SK-N-SH (cell line): Measurements from ENCODE around the gene ACIN1.

Source experiments
- CHD2 ChIP-seq: fragments of 150-350 bp; IDR thresholded peaks from 2 replicates; pipeline ENCODE4 v1.6.1; 2018; ENCODE audit warnings: low read length; ENCODE audit not compliant: partially characterized antibody
- CTCF ChIP-seq: fragments of 200-600 bp; sonication (generic); IDR thresholded peaks from 2 replicates; pipeline ENCODE4 v1.6.1; 2017; ENCODE audit warnings: antibody characterized with exemption, mild to moderate bottlenecking, moderate library complexity
- ELF1 ChIP-seq: IDR thresholded peaks from 2 replicates; pipeline ENCODE4 v1.4.0; 2012
- EP300 ChIP-seq, 2 experiments: IDR thresholded peaks; 2 replicates each; pipeline versions ENCODE4 v1.4.0 to v1.6.1; 2012; ENCODE audit warnings: borderline replicate concordance in 1 of 2, low read depth in 1 of 2, low read length in 1 of 2
- FOXJ3 ChIP-seq: sonication (generic); formaldehyde crosslinking; IDR thresholded peaks from 2 replicates; pipeline ENCODE4 v1.5.1; 2020; ENCODE audit warnings: mild to moderate bottlenecking, missing genetic modification reagents
- NFIC ChIP-seq: IDR thresholded peaks from 2 replicates; pipeline ENCODE4 v1.4.0; 2012; ENCODE audit warnings: borderline replicate concordance
- POLR2AphosphoS5 ChIP-seq: IDR thresholded peaks from 2 replicates; pipeline ENCODE4 v1.6.1; 2012; ENCODE audit warnings: low read depth, low read length
- RAD21 ChIP-seq: IDR thresholded peaks from 2 replicates; pipeline ENCODE4 v1.6.1; 2012; ENCODE audit warnings: mild to moderate bottlenecking, low read length
- RFX5 ChIP-seq: IDR thresholded peaks from 2 replicates; pipeline ENCODE4 v1.6.1; 2012; ENCODE audit warnings: mild to moderate bottlenecking, improper control_type of control experiment, low read length
- YY1 ChIP-seq: IDR thresholded peaks from 2 replicates; pipeline ENCODE4 v1.4.0; 2012; ENCODE audit warnings: low read depth, mild to moderate bottlenecking

- TF ChIP-seq POLR2AphosphoS5 = no peak
- TF ChIP-seq ELF1 = no peak
- no peak for TF ChIP-seq FOXJ3 (CRISPR knock-in tag)
- TF ChIP-seq EP300 (IDR thresholded peaks at IDR 0.05; ENCODE audit: borderline replicate concordance in 1 of 2, low read depth in 1 of 2, low read length in 1 of 2) = no peak
- TF ChIP-seq CTCF = peak; percentile 80
- peak; percentile 41 for TF ChIP-seq RAD21
- no peak for TF ChIP-seq CHD2
- no peak for TF ChIP-seq YY1
- no peak for TF ChIP-seq RFX5
- no peak for TF ChIP-seq NFIC
Observed at GRCh38 chr14:23076785-23077408, 18.0 kb downstream of the ACIN1 start.
